HG02885 (cell line): Measurements from ENCODE around the gene TTC34.
"Not testable (repeated sequence)": the region's sequence is repeated elsewhere in the genome, so short reads cannot be mapped to it uniquely, and the experiment has no call there.

Experiments
- ATAC-seq: cut with Tn5 transposase; IDR thresholded peaks from one replicate; pipeline ENCODE4 v1.9.1; 2021; ENCODE audit warnings: mild to moderate bottlenecking; ENCODE audit not compliant: unreplicated experiment, poor library complexity

The TTC34 gene

GRCh38 chr1:2632051-2632430, 169.5 kb downstream of the TTC34 start:
- no peak for ATAC-seq

DNA sequence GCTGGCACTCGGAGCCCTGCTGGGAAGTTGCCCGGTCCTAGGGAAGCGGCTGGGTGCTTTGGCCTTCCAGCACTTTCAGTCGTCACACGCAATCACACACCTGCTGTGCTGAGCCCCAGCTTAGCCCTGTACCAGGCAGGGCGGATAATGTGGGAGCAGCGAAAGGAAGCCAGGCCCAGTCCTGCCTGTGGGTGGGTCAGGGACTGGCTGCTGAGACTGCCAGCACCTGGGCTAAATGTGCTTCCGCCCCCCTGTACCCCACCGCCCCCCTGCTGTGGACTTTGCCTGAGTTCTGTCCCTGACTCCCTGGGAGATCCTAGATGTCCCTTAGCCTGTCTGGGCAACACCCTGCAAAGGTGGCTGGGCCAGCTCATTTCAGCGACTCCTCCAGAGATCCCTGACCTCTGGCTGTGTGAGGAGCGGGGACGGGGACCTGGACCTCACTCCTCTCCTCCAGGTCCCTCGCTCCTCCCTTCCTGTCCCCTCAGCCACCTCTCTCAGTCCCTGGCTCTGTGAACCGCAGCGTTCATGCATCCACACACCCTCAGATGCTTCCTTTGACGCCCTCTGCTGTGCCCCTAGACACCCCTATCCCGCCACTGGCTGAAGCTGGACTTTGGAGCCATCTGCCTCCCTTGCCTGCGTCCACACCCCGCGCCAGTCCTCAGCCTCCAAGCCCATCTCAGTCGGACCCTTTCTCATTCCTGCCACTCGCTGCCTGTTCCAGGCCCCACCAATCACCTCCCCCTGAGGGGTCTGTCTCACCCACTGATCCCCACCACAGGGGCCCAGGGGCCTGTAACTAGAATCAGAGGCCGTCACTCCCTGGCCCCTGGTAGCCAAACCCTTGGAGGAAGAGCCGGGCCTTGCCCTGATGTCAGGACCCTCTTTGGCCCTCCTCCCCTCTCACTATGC, 170.1 kb downstream of the TTC34 start:
- no peak for ATAC-seq

- no peak for ATAC-seq
Observed at GRCh38 chr1:2630498-2631135, 170.9 kb downstream of the TTC34 start.

DNA sequence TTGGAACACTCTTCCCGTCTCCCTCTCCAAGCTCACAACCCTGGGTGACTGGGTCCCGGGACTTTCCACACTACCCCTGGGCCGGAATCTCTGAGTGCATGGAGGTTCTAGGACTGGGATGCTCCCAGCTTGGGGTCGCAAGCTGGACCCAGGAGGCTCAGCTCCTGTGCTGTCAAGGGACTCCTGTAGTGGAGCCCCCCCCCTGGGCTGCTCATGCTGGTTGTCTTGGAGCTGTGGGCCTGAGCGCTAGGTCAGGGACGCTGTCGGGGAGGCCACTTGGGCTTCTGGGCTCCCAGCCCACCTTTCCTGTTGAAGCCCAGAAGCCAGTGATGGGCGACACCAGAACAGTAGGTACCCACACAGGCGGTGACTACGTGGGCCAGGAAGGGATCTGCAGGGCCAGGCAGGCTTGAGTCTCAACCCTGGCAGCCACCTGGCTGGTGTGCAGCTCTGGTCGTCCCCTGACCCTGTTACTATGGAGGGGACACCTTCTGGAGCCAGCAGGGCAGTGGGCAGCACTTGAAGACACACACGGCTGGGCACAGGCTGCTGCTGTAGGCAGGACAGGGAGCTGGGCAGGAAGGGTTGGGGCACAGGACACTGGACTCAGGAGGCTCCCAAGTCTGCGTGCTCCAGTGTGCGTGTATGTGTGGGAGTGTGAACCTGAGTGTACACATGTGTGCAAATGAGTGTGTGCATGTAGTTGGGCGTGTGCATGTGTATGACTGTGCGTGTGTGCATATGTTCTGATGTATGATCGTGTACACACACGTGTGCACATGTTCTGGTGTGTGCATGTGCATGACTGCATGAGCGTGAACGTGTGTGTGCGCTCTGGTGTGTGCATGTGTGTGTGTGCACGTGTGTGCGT, 171.6 kb downstream of the TTC34 start:
- ATAC-seq: no peak

GRCh38 chr1:2628933-2629626, 172.4 kb downstream of the TTC34 start:
- ATAC-seq: no peak

GRCh38 chr1:2628191-2628932, 173.1 kb downstream of the TTC34 start:
- ATAC-seq: no peak

GRCh38 chr1:2627746-2628145, 173.7 kb downstream of the TTC34 start:
- no peak for ATAC-seq

DNA sequence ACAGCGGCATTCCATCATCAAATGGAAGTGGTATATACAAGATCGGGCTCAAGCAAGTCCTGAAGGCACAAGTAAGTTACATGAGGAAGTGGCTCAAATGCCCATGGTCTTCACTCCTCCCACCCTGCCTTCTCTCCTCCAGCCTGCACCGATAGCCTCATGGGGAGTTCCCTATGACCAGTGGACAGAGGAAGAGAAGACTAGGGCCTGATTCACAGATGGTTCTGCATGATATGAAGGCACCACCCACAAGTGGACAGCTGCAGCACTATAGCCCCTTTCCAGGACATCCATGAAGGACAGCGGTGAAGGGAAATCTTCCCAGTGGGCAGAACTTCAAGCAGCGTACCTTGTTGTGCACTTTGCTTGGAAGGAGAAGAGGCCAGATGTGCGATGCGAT, 175.7 kb downstream of the TTC34 start:
- not testable (repeated sequence) for ATAC-seq

DNA sequence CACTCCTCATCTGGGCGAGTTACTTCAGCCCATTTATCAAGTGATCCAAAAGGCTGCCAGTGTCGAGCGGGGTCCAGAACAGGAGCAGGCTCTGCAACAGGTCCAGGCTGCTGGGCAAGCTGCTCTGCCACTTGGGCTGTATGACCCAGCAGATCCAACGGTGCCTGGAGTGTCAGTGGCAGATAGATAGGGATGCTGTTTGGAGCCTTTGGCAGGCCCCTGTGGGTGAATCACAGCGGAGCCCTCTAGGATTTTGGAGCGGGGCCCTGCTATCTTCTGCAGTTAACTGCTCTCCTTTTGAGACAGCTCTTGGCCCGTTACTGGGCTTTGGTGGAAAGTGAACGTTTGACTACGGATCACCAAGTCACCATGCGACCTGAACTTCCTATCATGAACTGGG, 176.2 kb downstream of the TTC34 start:
- ATAC-seq: no peak

DNA sequence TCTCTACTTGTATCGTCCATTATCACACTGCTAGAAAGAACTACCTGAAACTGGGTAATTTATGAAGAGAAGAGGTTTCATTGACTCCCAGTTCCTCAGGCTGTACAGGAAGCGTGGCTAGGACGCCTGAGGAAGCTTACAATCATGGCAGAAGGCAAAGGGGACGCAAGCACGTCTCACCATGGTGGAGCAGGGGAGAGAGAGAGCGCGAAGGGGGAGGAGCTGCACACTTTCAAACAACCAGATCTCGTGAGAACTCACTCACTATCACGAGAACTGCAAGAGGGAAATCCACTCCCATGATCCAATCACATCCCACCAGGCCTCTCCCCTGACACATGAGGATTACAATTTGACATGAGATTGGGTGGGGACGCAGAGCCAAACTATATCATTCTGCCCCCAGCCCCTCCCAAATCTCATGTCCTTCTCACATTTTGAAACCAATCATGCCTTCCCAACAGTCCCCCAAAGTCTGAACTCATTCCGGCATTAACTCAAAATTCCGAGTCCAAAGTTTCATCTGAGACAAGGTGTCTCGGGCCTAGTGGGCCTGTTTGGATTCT, 176.7 kb downstream of the TTC34 start:
- no peak for ATAC-seq

GRCh38 chr1:2623571-2624337, 177.7 kb downstream of the TTC34 start:
- no peak for ATAC-seq

GRCh38 chr1:2617971-2618470, 183.5 kb downstream of the TTC34 start:
- ATAC-seq: no peak

GRCh38 chr1:2614145-2614544, 187.3 kb downstream of the TTC34 start:
- ATAC-seq: no peak

DNA sequence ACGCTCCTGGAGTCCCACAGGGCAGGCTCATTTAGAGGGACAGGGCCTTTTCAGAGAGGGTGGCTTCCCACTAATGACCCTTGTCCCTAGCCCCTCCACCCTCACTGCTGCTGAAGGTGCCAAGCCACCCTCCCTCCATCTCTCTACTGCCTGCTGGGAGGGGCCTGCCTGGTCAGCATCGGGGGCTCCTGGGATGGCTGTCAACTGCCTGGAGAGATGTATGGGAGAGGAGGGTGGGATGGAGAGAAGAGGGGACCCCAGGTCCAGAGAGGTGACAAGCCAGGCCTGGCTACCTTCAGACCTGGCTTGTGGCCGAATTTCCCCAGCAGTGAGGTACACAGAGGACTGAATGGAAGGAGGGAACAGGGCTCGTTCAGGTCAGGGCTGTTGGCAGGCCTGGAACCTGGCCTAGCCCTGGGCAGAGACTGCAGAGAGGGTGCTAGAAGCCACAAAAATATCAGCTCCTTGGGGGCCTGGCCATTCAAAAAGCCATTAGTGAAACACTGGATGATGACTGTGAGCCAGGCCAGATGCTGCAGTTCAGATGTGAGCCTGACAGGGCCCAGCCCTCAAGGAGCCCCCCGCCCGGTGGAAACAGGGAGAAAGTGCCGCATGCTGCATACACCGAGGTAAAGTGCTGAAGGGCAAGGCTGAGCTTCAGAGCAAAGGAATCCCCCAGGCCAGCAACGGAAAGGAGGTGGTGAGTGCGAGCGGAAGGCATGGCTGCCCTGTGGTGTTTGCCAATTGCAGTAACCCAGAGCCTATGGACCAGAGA, 188.7 kb downstream of the TTC34 start:
- ATAC-seq: no peak

GRCh38 chr1:2611621-2612437, 189.7 kb downstream of the TTC34 start:
- no peak for ATAC-seq

GRCh38 chr1:2611031-2611501, 190.4 kb downstream of the TTC34 start:
- no peak for ATAC-seq
